Measurements from ENCODE around the gene TENM4.

The TENM4 gene

DNA sequence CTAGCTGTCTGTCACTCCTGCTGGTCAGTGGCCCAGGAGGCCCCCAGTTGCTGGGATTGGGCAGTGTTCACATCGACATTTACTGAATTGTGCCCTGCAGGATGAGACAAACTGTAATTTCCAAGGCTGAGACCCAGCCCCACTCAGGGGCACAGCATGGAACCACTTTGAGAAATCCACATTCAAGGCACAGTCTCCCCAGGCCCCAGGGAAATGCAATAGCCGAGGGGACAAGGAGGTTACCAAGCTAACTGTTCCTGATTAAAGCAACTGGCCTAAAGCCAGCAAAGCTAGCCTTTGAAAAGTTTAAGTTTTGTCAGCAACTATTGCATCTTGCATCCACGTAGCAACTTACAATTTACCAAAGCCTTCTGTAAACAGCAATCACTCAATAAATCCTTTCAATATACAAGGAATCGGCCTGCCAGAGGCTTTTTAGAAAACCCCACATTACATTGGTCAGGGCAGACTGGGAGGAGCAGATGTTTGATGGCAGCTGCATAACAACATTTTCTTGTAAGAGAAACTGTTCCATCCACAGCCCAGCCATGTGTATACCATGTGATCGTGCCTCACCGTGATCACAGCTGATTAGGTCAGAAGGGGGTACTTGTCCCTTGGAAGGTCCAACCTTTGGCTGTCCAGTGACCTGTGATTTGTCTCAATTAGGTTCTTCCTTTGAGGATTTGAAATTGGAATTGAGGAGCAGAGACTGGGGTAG lies 103.9 kb downstream of the TENM4 start:
- DNase-seq, result no peak

DNA sequence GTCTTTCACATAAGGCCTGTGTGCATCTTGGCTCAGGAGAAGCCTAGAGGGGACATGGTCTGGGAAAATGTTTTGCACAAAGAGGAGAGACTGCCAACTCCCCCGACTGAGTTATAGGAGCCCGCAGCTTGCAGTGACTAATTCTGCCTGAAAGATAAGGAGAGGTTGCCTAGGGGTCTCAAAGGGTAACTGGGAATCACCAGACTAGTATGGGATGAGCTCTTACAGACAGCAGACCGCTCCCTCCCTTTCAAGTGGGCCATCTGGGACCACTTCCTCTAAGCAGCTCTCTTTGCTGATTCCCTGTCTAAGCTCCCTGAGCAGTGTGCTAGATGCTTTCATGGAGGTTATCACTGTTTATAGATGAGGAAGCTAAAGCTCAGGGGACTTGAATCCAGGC lies 105.1 kb downstream of the TENM4 start:
- DNase-seq, result no peak

DNA sequence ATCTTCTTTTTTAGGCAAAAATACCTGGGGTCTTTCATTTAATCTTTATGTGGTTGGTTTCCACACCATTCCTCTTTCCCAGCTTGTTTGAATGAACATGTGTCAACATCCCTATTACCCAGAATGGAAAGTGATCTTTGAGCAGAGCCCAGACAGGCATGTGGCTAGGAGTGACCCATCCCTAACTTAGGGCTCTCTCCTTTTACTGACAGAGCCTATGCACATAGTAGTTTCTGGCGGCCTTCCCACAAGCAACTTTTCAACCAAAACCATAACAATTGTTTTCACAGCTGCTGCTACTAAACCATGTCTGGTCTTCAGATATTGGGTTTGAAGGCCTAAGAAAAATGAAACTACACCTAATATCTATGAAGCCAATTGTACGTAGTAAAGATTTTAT lies 107.5 kb downstream of the TENM4 start:
- no peak for DNase-seq

DNA sequence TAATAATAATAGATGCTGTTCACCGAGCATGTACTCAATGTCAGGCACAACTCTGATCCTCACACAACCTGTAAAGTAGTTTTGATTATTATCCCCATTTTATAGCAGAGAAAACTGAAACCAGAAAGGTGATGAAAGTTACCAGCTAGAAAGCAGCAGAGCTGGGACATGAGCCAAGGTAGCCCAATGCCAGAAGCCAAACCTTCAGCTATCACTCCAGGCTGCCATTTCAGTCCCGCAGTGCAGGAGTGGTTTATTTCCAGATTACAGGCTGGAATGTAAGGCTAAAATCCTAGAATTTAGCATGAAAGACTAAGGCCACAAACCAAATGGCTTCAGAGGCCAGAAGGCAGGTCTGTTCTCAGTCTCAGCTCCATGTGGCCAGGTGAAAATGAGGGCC lies 108.8 kb downstream of the TENM4 start:
- DNase-seq, result no peak

DNA sequence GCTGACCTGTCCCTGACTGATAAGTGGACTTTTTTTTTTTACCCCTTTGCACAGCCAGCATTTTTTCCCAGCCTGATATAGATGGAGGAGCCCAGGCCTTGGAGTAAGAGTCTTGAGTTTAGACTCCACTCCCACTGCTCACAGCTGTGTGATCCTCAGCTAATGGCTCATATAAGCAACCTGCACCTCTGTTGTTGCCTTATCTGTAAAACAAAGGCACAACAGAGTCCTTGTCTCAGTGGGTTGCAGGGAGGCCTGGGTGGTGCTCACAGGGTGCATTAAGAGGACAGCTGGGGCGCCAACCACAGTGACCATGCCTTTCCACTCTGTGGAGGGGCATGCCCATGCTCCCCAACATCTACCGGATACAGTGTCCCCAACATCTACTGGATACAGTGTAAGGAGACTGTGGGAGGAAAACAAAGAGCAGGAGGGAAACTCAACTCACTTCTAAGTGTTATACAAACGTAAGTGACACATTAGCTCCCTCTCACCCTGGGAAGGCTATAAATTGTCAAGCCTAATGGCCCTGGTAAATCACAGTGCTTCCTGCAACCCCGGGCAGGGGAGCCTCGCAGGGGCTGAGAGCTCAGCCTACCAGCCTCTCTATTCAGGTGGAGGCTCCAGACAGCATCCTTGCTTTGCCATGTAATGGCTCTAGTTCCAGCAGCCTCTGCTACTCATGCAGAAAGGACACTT lies 109.5 kb downstream of the TENM4 start:
- no peak for DNase-seq

DNA sequence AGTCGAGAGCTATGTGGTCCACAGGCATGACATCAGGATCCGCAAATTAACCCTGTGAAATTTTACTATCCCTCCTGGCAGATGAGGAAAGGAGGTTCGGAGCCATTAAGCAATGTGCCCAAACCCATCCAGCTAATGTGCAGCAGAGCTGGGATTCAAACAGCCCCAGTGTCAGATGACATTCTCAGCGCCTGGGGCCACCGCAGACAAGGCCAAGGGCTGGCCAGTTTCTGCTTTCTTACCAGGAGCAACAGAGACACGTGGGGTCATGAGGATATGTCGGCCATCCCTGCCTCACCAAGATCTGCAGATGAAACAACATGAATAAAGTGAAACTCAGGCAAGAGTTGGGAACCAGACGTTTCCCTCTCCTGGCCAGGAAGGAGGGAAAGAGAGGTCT lies 110.2 kb downstream of the TENM4 start:
- DNase-seq, result no peak

DNA sequence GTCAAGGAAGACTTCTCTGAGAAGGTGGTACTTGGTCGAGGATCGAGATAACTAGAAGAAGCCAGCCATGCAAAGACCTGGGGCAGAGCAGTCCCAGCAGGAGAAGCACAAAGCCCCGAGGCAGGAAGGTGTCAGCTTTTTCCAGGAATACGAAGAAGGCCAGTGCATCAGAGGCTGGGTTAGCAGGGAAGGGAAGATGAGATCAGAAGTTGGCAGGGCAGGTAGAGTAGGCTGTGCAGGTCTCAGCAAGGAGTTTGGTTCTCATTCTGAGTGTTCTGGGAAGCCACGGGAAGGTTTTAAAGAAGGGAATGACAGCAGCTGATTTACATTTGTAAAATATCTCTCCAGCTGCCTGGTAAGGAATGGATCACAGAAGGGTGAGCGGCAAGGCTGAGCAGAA lies 111.3 kb downstream of the TENM4 start:
- DNase-seq, result no peak

DNA sequence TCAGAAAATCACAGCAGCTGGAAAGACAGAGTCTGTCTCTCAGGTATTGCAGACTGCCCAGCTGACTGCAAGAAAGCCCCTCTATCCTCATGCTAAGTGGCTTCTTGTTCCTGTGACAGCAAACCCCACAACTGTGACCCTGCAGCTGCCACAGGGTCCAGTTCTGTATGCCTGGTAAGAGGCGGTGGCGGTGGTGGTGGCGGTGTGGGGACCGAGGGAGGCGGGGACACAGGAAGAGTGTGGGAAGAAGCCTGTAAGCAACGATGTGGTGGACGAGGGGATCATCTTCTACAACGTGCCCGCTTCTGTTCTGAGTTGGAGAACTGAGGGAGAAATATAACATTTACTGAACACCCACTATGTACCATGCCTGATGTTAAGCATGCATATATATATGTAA lies 112.4 kb downstream of the TENM4 start:
- DNase-seq, result no peak

DNA sequence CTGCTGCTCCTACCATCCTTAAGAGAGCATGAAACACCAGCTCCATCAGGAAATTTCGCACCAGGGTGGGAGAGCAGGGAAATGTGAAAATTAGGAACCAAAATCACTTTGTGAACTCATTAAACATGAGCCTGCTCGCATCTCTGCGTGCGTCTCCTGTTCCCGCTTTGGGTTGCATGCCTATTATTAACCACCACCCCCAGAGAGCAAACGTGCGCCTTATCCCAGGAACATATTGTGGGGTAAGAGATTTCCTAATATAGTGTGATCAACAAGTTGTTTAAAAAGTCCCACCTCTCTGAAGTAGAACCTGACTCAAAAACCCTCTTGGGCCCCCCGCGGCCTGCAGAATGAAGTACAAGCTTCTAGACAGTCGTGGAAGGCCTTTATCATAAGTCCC lies 115.0 kb downstream of the TENM4 start:
- no peak for DNase-seq

DNA sequence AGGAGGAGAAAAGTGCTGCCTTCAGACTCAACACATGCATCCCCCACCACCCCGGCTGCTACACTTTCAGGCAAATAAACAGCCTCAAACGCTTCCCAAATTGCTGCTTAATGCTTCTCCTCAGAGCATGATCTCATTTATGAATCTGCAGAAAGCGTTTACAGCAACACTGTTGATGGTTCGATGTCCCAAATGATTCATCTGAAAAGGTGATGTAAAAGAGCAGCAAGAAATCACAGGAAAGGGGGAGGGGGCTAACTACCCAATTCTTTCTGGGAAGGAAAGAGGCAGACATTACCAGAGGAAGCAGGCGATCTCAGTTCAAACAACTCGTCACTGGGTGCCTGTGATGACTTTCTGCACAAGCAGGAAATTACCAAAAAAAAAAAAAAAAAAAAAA lies 119.6 kb downstream of the TENM4 start:
- DNase-seq, result no peak

DNA sequence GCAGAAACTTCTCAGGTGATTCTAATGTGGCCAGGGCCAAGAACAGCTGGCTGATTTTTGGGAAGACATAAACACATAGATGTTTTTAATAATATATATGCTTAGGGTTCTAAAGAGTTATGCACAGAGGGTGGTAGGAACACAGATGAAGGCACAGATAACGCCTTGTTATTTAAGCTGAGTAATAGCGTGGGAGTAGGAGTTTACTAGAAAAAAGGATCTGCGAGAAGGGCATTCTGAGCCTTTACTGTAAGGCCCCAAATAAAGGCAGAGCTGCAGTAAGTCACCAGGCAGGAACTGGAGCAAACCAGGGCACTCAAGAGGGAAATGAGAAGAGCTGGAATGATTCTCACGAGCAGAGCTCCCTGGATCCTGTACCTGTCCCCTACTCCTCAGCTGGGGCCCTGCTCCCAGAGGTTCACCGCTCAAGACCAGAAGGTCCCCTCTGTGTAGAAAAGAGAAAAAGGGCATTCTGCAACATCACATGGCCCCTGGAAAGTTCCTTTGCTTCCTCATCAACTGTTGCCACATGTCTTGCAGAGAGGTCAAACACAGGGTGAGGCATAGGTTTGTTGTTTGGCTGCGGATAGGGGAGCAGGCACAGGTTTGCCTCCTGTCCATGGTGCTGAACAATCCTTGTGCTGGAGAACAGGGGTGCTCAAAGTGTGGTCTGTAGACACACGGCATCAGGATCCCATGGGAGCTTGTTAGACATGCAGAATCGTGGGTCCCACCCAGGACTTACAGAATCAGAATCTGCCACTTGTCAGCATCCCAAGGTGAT lies 125.7 kb downstream of the TENM4 start:
- no peak for DNase-seq

DNA sequence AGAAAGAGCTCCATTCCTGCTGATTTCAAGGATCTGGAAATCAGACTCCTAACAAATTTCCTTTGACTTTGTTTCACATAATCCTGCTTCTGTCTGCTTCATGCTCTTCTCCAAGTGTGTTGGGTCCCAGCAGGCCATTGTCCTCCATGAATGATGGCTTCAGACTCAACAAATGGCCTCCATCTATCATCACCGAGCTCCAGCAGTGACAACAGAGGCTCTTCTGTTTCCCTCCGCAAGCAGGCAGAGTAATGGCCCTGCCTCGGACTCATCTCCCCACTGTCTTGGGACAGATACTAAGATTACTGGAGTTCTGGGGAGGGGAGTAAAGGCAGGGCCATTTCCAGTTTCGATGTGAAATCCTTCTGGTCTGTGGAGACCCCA lies 127.3 kb downstream of the TENM4 start:
- no peak for DNase-seq

DNA sequence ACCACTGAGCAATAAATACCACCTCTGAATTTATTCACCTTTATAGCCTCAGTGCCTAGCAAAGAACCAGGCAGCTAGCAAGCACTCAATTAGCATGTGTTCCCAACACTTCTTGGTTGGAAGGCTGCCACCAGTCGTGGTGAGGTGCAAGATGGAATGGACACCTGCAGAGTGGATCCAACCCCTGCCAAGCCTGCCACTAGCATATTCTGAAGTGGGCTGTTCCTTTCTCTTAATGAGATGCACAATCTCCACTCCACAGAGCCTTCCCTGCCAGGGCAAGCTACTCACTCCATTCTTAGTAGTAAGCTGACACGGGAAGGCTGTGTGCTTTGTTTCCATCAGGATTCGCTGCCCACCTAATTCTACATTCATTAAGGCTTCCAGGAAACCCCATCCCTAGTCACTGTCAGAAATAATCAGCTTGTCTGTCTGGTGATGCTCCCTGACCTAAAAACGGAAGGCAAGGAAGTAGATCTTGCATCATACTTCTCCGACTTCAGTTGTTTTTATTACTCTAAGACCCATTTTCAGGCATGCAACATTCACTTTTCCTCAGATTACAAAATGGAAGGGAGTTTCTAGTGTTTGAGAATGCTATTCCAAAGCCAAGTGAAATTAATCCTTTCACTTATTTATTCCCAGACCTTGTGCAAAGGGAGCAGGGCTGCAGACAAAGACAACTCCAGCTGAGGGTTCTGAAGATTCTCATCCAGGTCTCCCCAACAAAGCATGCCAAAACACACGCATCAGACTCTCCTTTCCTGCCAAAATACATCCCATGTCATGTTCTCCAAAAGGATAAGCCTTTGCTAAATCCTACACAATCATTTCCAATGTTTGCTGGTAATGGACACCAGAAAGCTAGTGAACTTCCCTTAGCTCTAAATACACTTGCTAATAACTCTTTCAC lies 128.0 kb downstream of the TENM4 start:
- DNase-seq, result no peak

DNA sequence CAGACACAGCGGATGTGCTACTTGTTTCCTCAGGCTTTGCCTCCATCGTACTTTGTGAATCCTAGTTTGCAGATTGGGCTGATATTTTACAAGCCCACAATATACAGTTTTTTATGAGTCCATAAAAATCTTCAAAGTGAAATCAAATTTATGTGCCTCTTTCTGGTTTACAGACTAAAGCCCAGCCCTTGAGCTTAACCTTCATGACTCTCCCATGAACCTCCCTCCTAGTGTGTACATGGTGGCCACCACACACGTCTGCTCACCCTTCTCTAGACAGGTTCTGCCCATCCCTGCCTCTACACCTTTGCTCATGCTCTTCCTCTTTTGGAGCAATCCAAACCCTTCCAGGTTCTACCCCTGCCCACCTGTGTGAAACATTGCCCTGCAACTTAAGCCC lies 129.4 kb downstream of the TENM4 start:
- DNase-seq, result no peak

DNA sequence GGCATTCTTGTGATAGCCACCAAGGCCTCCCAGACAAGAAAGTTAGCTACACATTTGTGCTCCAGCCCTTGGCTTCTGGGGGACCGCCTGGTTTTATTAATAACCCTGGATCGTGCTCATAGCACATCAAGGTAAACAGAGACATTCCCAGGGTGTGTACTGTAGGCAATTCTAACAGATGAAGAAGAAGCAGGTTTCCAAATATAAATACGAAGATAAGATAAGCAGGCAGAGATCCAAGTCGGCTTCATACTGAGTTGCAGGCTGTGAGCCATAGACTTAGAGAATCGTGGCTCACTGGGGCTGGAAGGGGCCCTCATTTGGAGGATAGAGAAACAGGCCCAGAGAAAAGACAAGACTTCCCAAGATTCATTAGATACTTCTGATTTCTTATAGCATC lies 131.4 kb downstream of the TENM4 start:
- DNase-seq, result no peak

DNA sequence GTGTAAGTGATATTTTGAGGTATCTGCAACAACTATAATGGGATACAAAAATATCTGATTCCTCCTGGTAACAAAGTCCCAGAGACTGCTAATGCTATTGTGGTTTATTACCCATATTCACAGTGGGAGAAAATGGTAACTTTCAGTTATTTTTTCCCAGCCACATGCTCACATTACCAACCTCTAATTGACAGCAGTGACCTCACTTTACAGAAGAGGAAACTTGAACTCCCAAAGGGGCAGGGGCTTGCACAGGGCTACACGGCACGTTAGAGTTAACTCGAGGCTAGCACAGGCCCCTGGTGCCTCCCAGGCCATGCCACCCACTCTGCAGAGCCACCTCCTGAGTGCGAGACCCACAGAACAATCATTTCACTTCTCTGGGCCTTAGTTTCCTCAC lies 132.4 kb downstream of the TENM4 start:
- DNase-seq, result no peak

DNA sequence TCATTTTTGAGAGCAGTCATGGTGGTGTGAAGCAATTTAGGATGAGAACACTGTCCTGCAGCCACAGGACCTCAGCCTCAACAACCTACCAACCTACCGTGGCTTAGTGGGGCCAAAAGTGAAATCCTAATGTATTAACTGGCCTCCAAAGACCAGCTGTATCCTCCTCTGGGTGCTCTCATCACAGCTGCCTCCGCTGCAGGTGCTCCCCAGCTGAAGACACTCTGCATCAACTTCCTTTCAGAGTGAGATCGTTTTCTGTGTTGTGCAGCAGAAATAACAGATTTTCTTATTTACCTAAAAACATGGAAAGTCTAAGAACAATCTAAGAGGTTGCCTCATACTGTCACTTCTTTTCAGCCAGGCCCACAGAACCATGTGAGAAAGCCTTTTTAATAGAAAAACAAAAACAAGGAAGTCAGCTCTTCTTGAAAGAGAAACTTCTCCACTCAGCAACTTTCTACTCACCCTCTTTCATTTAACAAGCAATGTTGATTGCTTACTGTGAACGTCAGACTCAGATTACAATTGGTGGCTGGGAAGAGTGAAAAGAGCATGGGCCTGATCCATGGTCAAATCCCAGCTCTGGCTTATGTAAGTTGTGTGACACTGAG lies 136.1 kb downstream of the TENM4 start:
- DNase-seq, result no peak

DNA sequence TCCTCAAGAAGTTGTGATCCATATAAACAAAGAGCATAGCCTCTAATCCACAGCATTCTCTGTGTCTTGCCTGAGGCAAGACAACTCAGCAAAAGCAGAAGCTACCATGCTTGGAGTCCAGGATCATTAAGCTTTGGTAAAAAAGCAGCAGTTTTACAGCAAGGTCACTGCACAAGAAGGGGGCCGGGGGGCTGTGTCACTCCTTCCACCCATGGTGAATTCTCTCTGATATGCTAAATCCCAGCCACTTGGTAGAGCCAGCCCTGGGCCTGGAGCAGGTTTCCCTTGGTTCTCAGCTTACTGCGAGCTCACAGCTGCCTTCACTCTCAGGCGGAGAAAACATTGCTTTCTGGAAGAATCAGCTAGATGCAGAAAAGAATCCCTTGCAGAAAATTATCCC lies 144.7 kb downstream of the TENM4 start:
- no peak for DNase-seq

DNA sequence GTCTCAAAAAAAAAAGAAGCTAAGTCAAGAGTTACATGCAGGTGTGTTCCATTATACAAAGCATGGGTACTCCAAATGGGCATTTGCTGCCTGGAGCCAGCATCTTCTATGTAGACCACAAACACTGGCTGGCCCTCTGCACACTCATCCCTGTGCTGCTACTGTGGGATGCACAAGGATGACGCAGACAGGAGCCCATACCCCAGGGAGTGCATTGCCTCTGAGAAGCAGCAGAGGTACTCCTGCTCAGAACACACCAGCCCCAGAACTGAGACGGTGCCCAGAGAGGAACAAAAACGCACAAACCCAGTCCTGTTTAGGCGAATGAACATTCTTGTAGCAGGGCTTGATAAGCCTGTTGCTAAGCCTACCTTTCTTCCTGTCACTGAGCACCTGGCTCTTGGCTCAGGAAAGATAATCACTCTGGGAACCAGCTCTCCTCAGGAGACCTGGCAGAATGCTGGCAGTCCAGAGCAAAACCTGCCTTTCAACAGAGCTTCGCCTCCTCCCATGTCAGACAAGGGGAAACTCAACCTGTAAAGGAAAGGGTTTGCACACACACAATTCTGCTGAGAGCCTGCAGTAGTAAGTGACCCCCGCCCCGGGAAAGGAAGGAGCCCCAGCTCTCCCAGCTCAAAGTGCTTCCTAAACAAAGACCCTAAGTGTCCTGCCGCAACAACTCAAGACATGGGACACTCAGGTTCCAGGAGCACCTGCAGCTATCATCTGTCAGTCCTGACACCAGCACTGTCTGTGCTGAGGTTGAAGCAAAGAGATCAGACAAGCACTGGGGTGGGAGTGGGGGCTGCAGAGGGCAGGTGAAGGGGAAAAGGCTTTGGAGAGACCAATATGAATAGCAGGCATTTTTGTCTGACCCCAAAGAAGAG lies 145.7 kb downstream of the TENM4 start:
- no peak for DNase-seq

DNA sequence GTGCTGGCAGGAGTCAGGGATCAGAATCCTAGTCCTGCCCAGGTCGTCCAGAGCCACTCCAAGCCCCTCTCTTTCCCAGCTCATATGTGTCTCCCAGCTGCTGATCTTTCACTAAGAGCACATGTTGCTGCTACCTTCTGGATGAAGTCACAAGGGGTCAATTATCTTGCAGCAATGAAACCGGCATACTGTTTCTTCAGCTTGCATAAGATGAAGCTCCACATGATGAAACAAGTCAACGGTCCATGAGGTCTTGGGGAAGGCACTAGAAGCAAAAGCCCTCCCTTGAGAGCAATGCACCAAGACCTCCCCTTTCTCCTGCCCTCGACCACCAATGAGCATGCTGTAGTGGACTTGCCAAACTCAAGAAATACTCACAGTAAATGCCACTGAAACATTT lies 148.9 kb downstream of the TENM4 start:
- no peak for DNase-seq

DNA sequence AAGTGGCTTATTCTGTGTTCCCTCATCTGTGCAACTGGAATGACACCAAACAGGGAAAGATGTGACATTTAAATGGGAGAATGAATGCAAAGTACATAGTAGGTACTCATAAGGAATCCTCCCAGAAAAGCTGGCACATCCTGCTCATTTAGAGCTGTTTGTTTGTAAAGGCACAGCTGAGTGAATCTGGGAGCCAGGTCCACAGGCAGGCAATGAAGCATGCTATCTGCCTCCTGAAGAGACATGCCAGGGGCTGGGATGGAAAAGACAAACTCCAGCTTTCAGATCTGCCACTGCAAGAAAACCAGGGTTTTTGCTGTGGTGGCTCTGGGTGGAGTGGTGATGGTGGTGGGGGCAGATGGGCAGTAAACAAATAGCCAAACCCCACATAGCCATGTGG lies 150.1 kb downstream of the TENM4 start:
- DNase-seq, result no peak

DNA sequence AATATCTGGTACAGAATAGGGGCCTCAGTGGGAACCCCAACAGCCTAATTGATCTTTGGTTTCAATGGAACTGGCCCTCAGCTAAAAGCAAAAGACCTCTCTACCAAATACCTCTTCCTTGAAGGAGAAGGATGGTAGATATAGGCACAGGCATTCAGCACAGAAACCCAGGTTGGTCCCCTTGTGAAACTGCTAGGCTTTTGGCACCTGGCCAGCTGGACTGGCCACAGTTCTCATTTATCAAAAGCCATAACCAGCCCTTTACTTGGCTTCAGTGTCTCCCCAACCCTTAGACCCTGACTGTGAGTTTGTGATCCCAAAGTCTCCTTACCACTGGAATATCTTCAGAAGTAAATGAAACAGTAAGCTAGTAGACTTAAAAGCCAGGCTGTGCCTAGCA lies 152.9 kb downstream of the TENM4 start:
- no peak for DNase-seq

All from DMS79 (cell line).